Activated CD8-positive, alpha-beta memory T cell treated with anti-CD3 and anti-CD28 coated beads, Interleukin-2, amount 50 U/mL, for 24 hours (primary cell): ENCODE data around the gene LILRA1.
"Not testable (repeated sequence)": the region's sequence is repeated elsewhere in the genome, so short reads cannot be mapped to it uniquely, and the experiment has no call there.

Source experiments
- DNase-seq: peaks from one replicate; pipeline ENCODE4 v3.0.0-alpha.2; 2020; ENCODE audit errors: extremely low read depth

LILRA1 gene

DNA sequence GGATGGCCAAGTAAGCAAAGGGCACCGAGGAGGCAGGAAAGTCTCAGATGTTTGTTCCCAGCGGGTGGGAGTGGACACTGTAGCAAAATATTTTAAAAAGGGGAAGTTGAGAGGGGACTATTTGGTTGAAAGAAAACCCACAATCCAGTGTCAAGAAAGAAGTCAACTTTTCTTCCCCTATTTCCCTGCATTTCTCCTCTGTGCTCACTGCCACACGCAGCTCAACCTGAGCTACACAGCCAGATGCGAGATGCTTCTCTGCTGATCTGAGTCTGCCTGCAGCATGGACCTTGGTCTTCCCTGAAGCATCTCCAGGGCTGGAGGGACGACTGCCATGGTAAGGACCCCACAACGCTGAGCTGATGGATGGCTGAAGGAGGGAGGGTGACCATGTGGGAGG, at the start of gene LILRA1:
Gene LILRA1 (plus strand): TSS at position 188 of the 400 bp plus-strand sequence. CDS start 613 bp downstream, outside the sequence.
- DNase-seq: not testable (repeated sequence)

DNA sequence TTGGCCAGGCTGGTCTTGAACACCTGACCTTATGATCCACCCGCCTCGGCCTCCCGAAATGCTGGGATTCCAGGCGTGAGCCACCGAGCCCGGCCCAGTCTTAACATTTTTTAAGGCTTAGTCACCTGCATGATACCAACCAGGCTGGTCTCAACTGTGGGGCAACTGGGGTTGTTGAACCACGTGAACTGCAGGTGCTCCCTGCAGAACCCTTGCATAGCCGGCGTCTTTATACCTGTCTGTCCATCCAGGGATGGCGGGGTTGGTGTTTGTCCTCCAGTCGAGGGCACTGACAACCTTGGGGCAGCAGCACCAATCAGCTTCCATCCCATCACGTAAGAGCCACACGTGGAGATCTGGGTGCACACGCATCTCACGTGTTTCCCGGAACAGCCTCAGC, 44.6 kb upstream of the LILRA1 start:
- DNase-seq: no peak

DNA sequence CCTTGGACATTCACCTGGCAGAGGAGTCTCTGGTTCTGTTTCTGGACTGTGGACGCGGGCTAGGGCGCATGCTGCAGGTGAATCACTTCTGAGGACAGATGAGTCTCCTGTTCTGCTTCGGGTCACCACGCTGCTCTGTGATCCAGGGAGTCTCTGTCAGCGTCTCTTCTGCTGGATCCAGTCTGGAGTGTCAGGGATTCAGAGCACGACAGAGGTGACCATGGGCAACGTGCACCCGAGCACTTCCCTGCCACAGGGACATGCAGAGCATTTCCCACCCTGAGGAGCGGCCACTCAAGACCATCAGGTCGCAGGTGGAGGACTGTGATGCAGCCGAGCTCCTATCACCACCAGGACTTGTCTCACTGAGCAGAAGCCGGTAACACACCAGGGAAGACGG, 44.2 kb upstream of the LILRA1 start:
- no peak for DNase-seq

GRCh38 chr19:54551293-54551692, 42.1 kb upstream of the LILRA1 start:
- no peak for DNase-seq

- no peak for DNase-seq
Observed at GRCh38 chr19:54551950-54552912, 41.2 kb upstream of the LILRA1 start.

DNA sequence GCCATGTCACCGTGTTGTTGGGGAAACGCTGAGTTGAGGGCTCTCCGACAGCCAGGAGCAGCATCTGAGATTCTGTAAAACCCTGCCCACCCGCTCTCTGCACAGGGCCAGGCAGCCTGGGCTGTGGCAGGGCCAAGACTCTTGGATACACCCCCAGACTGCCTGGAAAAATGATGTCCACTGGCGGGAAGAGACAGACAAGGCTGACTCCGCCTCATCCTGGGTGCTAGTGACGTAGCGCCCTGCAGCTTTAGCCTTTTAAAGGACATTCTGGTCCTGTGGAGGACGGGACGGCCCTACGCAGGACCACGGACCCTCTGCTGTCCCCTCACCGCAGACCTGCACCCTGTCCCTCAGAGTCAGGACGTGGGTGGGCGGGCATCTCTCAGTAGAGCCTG, 40.5 kb upstream of the LILRA1 start:
- DNase-seq: no peak

- DNase-seq: no peak
Observed at GRCh38 chr19:54554006-54554405, 39.4 kb upstream of the LILRA1 start.

DNA sequence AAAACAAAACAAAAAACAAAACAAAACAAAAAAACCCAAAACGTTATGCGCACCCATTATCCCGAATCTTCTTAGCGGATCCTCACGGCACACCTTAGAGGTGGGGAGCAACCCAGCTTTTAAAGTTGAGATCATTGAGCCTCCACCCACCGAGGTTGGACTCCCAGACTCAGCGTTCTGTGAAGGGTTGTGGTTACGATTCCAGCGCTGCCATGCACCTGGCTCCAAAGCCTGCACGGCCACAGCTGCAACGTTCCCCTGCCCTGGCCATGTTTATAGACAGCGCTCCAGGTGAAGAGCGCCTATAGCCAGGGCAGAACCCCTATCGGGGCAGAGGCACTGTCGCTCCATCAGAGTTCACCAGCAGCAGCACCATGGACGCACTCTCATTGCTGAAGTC, 38.5 kb upstream of the LILRA1 start:
- DNase-seq: no peak

DNA sequence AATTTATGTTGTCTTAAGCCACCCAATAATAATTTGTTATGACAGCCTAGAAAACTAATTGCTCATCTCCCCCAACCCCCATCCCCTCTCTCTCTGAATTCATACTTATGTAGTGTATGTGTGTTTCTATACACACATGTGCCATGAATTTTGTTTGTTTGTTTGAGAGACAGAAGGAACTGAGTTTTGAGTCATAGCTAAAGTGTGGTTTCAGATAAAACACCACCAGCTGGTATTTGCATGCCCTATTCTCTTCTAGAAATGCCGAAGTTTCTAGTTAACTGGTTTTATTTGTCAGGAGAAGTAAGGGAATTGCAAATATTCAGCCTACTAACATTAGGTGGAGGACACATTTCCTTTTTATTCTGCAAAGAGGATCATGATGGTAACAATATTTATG, 37.2 kb upstream of the LILRA1 start:
- DNase-seq: no peak

DNA sequence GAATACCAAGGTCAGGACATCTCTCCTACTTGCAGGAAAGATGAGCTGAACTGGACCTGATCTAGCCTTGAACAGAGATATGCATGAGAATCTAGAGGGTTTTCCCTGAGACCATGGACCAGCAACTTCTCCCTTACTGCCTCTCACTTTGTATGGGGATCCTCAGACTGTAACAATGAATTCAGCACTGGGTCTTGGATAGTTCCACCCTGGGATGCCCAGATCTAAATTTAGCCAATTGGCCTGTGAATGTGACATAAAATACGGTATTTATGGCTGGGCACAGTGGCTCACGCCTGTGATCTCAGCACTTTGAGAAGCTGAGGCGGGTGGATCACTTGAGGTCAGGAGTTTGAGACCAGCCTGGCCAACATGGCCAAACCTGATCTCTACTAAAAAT, 35.1 kb upstream of the LILRA1 start:
- DNase-seq: no peak

DNA sequence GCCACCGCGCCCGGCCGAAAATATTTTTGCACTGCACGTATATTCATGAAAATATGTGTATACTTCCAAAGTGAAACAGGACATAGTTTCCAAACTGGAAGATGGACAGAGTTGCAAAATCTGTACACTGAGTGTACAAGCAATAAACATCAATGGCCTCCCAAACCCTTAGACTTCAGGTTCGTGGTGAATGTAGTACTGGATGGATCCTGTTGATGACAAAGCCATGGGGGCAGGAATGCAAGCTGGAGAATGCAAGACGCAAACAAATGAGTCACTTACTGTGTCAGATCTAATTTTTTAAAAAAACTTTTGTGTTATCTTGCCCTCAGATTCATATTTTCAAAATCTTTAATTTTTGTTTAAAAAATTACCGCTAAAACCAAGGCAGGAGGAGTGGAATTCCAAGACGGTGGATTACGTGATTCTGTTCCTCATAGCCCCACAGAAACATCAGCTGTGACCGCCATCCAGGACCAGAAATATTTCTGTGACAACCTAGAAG, 32.5 kb upstream of the LILRA1 start:
- DNase-seq: no peak

- DNase-seq: no peak
Observed at GRCh38 chr19:54561840-54562239, 31.6 kb upstream of the LILRA1 start.

GRCh38 chr19:54563206-54563605, 30.2 kb upstream of the LILRA1 start:
- not testable (repeated sequence) for DNase-seq

DNA sequence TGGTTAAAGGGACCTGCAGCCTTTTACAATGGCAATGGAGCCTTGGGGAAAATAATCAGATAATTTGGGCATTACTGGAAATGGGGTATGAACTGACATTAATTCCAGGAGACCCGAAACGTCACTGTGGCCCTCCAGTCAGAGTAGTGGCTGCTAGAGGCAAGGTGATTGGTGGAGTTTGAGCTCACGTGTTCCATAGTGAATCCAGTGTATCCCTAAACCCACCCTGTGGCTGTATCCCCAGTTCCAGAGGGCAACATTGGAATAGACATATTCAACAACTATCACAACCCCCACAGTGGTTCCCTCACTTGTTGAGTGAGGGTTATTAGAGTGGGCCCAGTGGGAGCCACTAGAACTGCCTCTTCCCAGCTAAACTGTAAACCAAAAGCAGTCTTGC, 23.1 kb upstream of the LILRA1 start:
- no peak for DNase-seq

- DNase-seq: not testable (repeated sequence)
Observed at GRCh38 chr19:54571715-54572615, 21.5 kb upstream of the LILRA1 start.

GRCh38 chr19:54572696-54573311, 20.6 kb upstream of the LILRA1 start:
- no peak for DNase-seq

DNA sequence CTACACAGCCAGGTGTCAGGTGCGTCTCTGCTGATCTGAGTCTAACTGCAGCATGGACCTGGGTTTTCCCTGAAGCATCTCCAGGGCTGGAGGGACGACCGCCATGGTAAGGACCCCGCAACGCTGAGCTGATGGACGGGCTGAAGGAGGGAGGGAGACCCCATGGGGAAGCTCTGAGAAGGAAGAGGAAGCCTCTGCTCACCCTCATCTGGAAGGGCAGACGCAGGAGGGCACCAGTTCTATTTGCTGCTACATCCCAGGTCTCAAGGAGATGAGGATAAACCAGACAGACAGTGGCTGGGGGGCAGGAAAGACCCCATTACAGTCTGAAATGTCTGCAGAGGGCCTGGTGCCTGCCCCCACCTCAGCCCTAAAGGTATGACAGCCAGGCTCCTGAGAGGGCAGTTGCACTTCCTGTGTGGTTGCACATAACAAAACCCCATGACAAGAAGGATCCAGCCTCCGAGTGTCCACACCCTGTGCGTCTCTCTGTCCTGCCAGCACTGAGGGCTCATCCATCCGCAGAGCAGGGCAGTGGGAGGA, 20.0 kb upstream of the LILRA1 start, which contains the start of gene LILRA2:
Gene LILRA2 (plus strand): TSS at position 461 of the 543 bp plus-strand sequence. CDS start 89 bp downstream, outside the sequence.
- DNase-seq: no peak

GRCh38 chr19:54574051-54574450, 19.4 kb upstream of the LILRA1 start:
- DNase-seq: no peak

- no peak for DNase-seq
Observed at GRCh38 chr19:54574527-54575056, 18.8 kb upstream of the LILRA1 start.

GRCh38 chr19:54575205-54575604, 18.2 kb upstream of the LILRA1 start:
- not testable (repeated sequence) for DNase-seq

GRCh38 chr19:54576411-54576976, 16.9 kb upstream of the LILRA1 start:
- DNase-seq: no peak
